ENCODE data around the gene XXYLT1. TPM values are rescaled to one million over a fixed set of nuclear protein-coding genes. Genes with fewer than 3 reads are reported as not detected.
"Not testable (repeated sequence)": the region's sequence is repeated elsewhere in the genome, so short reads cannot be mapped to it uniquely, and the experiment has no call there.

XXYLT1 gene
- total RNA-seq, 2 experiments from 2014 or later = 5.4 to 5.7 TPM

GRCh38 chr3:195087840-195088601, 182.9 kb downstream of the XXYLT1 start:
- H3K36me3 Mint-ChIP-seq (ENCODE audit: low read depth); H3K27me3 Mint-ChIP-seq; H3K9me3 Mint-ChIP-seq (ENCODE audit: low read depth); H3K27ac Mint-ChIP-seq; ATAC-seq; intact Hi-C loops (cut with DNase I, micrococcal nuclease); CTCF ChIA-PET; DNase-seq; H3K4me1 Mint-ChIP-seq; H3K4me3 Mint-ChIP-seq: not testable (repeated sequence)
- POLR2A ChIA-PET = interaction anchor here (0.6 kb wide), 1 partner anchor 222 kb away, joined by 4 read pairs; no protein-coding TSS in a partner anchor

DNA sequence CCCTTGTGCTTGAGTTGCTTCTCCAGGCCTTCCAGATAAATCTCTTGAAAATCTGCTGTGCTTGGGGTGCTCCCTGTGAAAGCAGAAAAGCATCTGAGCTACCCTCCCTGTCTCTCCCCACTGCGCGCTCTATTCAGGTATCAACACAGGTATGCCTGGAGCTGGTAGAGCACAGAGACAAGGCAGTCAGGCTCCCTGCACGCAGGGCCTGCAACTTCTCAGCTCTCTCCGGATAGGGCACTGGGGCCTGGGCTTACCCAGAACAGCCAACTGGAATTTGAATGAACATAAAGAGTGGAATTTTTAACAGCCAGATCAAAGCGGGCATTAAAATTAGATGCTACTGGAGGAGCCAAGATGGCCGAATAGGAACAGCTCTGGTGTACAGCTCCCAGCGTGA, 183.6 kb downstream of the XXYLT1 start:
- Mint-ChIP-seq H3K4me1 (peaks cover 4% of the 10 kb centered on the region), H3K36me3 (ENCODE audit: low read depth) (no peaks in the 10 kb centered on the region), H3K4me3 (no peak overlapping the region), H3K27ac (no peak overlapping the region), H3K27me3 (no peaks in the 10 kb centered on the region), H3K9me3 (ENCODE audit: low read depth) (no peaks in the 10 kb centered on the region)
- ATAC-seq (no peak), DNase-seq (no peak)
- intact Hi-C loops (cut with DNase I, micrococcal nuclease) = no loop called here
- ChIA-PET CTCF (no interaction called here), POLR2A (no interaction called here)

- ChIA-PET POLR2A (no interaction called here), CTCF (interaction anchor here (0.6 kb wide), 1 partner anchor 404 kb away, joined by 4 read pairs; no protein-coding TSS in a partner anchor)
- no peaks in the 10 kb centered on the region for H3K9me3 Mint-ChIP-seq (ENCODE audit: low read depth)
- intact Hi-C loops (cut with DNase I, micrococcal nuclease) = no loop called here
- H3K36me3 Mint-ChIP-seq (ENCODE audit: low read depth) = no peaks in the 10 kb centered on the region
- DNase-seq (no peak), ATAC-seq (no peak)
- no peak overlapping the region for H3K27ac Mint-ChIP-seq
- peaks cover 4% of the 10 kb centered on the region for H3K4me1 Mint-ChIP-seq
- no peaks in the 10 kb centered on the region for H3K27me3 Mint-ChIP-seq
- H3K4me3 Mint-ChIP-seq = no peak overlapping the region
Measured at GRCh38 chr3:195086885-195087284, 184.1 kb downstream of the XXYLT1 start.

DNA sequence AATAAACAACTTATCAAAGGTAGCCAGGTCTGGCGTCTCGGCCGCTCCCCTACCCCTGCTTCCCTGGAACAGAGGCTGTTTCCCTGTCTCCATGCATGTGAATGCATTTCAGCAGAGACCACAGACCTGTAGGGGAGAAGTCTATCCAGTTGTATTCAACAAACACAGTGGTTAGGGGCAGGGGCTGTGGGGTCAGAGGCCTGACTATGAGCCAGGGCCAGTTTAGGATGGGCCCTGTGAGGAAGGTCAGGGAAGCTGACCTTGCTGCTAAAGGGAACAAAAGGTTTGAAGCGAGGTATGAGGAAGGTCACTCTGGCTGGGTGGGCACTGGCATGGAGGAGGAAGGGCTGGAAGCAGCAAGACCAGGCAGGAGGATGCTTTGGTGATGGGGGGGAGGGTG, 184.6 kb downstream of the XXYLT1 start:
- peaks cover 4% of the 10 kb centered on the region for H3K4me1 Mint-ChIP-seq
- CTCF ChIA-PET = interaction anchor here (0.6 kb wide), 1 partner anchor 404 kb away, joined by 4 read pairs; no protein-coding TSS in a partner anchor
- intact Hi-C loops (cut with DNase I, micrococcal nuclease) = no loop called here

GRCh38 chr3:195085356-195086130, 185.4 kb downstream of the XXYLT1 start:
- no peaks in the 10 kb centered on the region for H3K36me3 Mint-ChIP-seq (ENCODE audit: low read depth)
- no peaks in the 10 kb centered on the region for H3K27me3 Mint-ChIP-seq
- ChIA-PET POLR2A (interaction anchor here (0.6 kb wide), 1 partner anchor 90 kb away, joined by 5 read pairs; no protein-coding TSS in a partner anchor), CTCF (no interaction called here)
- H3K9me3 Mint-ChIP-seq (ENCODE audit: low read depth) = no peaks in the 10 kb centered on the region
- H3K27ac Mint-ChIP-seq = no peak overlapping the region
- no peak for DNase-seq
- intact Hi-C loops (cut with DNase I, micrococcal nuclease) = no loop called here
- H3K4me3 Mint-ChIP-seq = no peak overlapping the region
- H3K4me1 Mint-ChIP-seq = peaks cover 4% of the 10 kb centered on the region
- ATAC-seq = no peak

More for the DNA sequence above, 184.6 kb downstream of the XXYLT1 start:
- POLR2A ChIA-PET = no interaction called here
- Mint-ChIP-seq H3K4me3 (no peak overlapping the region), H3K27me3 (no peaks in the 10 kb centered on the region), H3K9me3 (ENCODE audit: low read depth) (no peaks in the 10 kb centered on the region), H3K36me3 (ENCODE audit: low read depth) (no peaks in the 10 kb centered on the region), H3K27ac (no peak overlapping the region)
- no peak for DNase-seq
- no peak for ATAC-seq

GRCh38 chr3:195084746-195085145, 186.2 kb downstream of the XXYLT1 start:
- H3K4me1 Mint-ChIP-seq = peaks cover 4% of the 10 kb centered on the region
- intact Hi-C loops (cut with DNase I, micrococcal nuclease) = no loop called here
- POLR2A ChIA-PET = interaction anchor here (0.6 kb wide), 1 partner anchor 91 kb away, joined by 5 read pairs; no protein-coding TSS in a partner anchor
- H3K27me3 Mint-ChIP-seq = no peaks in the 10 kb centered on the region
- no peak overlapping the region for H3K4me3 Mint-ChIP-seq
- H3K27ac Mint-ChIP-seq = no peak overlapping the region
- no peaks in the 10 kb centered on the region for H3K9me3 Mint-ChIP-seq (ENCODE audit: low read depth)
- H3K36me3 Mint-ChIP-seq (ENCODE audit: low read depth) = no peaks in the 10 kb centered on the region
- ATAC-seq (no peak), DNase-seq (no peak)
- CTCF ChIA-PET = no interaction called here

DNA sequence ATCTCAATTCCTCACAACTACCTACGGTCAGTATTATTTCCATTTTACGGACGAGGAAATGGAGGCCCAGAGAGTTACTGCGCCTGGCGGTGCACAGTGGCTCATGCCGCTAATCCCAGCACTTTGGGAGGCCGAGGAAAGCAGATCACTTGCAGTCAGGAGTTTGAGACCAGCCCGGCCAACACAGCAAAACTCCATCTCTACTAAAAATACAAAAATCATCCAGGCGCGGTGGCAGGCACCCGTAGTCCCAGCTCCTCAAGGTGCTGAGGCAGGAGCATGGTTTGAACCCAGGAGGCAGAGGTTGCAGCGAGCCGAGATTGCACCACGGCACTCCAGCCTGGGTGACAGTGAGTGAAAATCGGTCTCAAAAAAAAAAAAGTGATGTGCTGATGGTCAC, 187.3 kb downstream of the XXYLT1 start:
- H3K36me3 Mint-ChIP-seq (ENCODE audit: low read depth) = no peaks in the 10 kb centered on the region
- no peaks in the 10 kb centered on the region for H3K27me3 Mint-ChIP-seq
- intact Hi-C loops (cut with DNase I, micrococcal nuclease) = no loop called here
- DNase-seq = no peak
- H3K4me3 Mint-ChIP-seq = no peak overlapping the region
- ATAC-seq = no peak
- no peaks in the 10 kb centered on the region for H3K9me3 Mint-ChIP-seq (ENCODE audit: low read depth)
- peaks cover 4% of the 10 kb centered on the region for H3K4me1 Mint-ChIP-seq
- no peak overlapping the region for H3K27ac Mint-ChIP-seq
- CTCF ChIA-PET = interaction anchor here (1.3 kb wide), 1 partner anchor 23 kb away, joined by 5 read pairs; no protein-coding TSS in a partner anchor
- POLR2A ChIA-PET = no interaction called here

DNA sequence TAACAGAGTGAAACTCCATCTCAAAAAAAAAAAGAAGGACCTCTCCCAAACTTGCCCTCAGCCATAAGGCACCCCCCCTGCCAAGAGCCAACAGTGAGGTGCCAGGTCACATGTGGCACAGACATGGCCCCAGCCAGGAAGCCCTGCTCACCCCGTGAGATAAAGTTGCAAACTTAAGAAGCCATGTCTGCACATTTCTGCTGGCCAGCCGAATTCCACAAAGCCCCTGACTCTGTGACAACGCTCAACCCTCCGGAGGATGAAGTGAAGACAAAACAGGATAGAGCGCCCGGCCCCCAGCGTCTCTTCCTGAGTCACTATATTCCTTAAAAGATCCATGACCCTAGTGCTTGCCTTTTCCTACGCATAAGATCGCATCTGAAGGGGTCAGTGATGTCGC, 188.1 kb downstream of the XXYLT1 start:
- ChIA-PET CTCF (interaction anchor here (1.3 kb wide), 1 partner anchor 24 kb away, joined by 5 read pairs; no protein-coding TSS in a partner anchor), POLR2A (no interaction called here)
- DNase-seq (no peak), ATAC-seq (no peak)
- intact Hi-C loops (cut with DNase I, micrococcal nuclease) = no loop called here
- peaks cover 4% of the 10 kb centered on the region for H3K4me1 Mint-ChIP-seq
- no peaks in the 10 kb centered on the region for H3K36me3 Mint-ChIP-seq (ENCODE audit: low read depth)
- no peak overlapping the region for H3K4me3 Mint-ChIP-seq
- H3K27ac Mint-ChIP-seq = no peak overlapping the region
- H3K27me3 Mint-ChIP-seq = no peaks in the 10 kb centered on the region
- H3K9me3 Mint-ChIP-seq (ENCODE audit: low read depth) = no peaks in the 10 kb centered on the region

DNA sequence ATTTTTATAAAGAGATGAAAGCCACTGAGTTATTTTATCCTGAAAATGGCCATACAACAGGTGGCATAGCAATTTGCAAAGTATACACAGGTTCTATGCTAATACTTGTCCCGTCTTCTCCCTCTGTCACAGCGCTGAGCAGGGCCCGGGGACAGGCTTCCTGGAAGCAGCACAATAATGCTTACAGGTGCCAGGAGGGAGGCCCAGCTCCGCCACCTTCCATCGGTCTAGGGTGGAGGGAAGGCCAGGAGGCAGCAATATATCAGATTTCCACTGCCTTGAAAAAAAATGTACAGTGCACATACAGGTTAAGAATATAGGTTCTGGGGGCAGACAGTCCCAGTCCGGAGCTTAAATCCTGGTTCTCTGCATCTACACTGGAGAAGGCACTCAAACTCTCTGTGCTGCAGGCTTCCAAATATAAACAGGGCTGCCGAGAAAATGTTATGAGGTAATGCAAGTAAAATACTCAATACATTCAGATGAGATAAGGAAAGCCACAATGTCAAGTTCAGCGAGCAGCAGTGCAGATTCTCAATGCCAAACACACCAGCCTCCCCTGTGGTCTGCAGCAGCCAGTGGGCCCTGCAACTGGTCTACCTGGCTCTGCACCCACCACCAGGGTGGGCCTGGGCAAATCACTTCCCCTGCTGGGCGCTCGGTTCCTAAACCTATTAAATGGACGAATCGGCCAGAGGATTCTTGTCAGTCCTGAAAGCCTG, 189.6 kb downstream of the XXYLT1 start:
- Mint-ChIP-seq H3K36me3 (ENCODE audit: low read depth) (no peaks in the 10 kb centered on the region), H3K27me3 (no peaks in the 10 kb centered on the region), H3K27ac (no peak overlapping the region), H3K4me1 (no peaks in the 10 kb centered on the region), H3K4me3 (no peak overlapping the region), H3K9me3 (ENCODE audit: low read depth) (no peaks in the 10 kb centered on the region)
- no peak for DNase-seq
- POLR2A ChIA-PET = no interaction called here
- no peak for ATAC-seq
- intact Hi-C loops (cut with DNase I, micrococcal nuclease) = no loop called here
- CTCF ChIA-PET = interaction anchor here (0.7 kb wide), 1 partner anchor 40 kb away, joined by 3 read pairs; no protein-coding TSS in a partner anchor

GRCh38 chr3:195080571-195081151, 190.3 kb downstream of the XXYLT1 start:
- POLR2A ChIA-PET = no interaction called here
- no peak for ATAC-seq
- Mint-ChIP-seq H3K9me3 (ENCODE audit: low read depth) (no peaks in the 10 kb centered on the region), H3K27ac (no peak overlapping the region), H3K4me1 (no peaks in the 10 kb centered on the region), H3K4me3 (no peak overlapping the region), H3K27me3 (no peaks in the 10 kb centered on the region), H3K36me3 (ENCODE audit: low read depth) (no peaks in the 10 kb centered on the region)
- CTCF ChIA-PET = interaction anchor here (0.7 kb wide), 1 partner anchor 41 kb away, joined by 3 read pairs; no protein-coding TSS in a partner anchor
- no peak for DNase-seq
- intact Hi-C loops (cut with DNase I, micrococcal nuclease) = no loop called here

- Mint-ChIP-seq H3K4me1 (no peaks in the 10 kb centered on the region), H3K27ac (no peak overlapping the region), H3K27me3 (no peaks in the 10 kb centered on the region), H3K36me3 (ENCODE audit: low read depth) (no peaks in the 10 kb centered on the region), H3K4me3 (no peak overlapping the region), H3K9me3 (ENCODE audit: low read depth) (no peaks in the 10 kb centered on the region)
- ChIA-PET POLR2A (no interaction called here), CTCF (no interaction called here)
- DNase-seq (no peak), ATAC-seq (no peak)
- intact Hi-C loops (cut with DNase I, micrococcal nuclease) = no loop called here
Measured at GRCh38 chr3:195080125-195080524, 190.8 kb downstream of the XXYLT1 start.
